IMR-90 (cell line): Measurements from ENCODE around the gene IL31RA. TPM values are rescaled to one million over a fixed set of nuclear protein-coding genes. Genes with fewer than 3 reads are reported as not detected.

Experiments used
- ATAC-seq: fragments of 200-7000 bp; cut with Tn5 transposase; 2 replicates; pipeline ENCODE4 v1.9.1; 2020; ENCODE audit warnings: low read depth, mild to moderate bottlenecking, moderate library complexity
- BruUV-seq: library from RNA; stranded (reverse); fragments of 400-500 nt; replicated peaks from 2 replicates; lab custom pipeline; 2021; lab: Mats Ljungman, UMichigan
- CTCF ChIA-PET: fragments of 300-600 bp; formaldehyde crosslinking; extraction: SDS; loops from one replicate; lab custom pipeline; 2021; ENCODE audit warnings: antibody characterized with exemption; lab: Yijun Ruan, JAX
- POLR2A ChIA-PET: fragments of 300-600 bp; sonication (Branson Sonifier 250); formaldehyde crosslinking; loops from one replicate; lab custom pipeline; 2022; ENCODE audit warnings: antibody characterized with exemption; ENCODE audit not compliant: unreplicated experiment; lab: Charles Lee
- DNase-seq: peaks from one replicate; pipeline ENCODE4 v3.0.0; 2013
- H2AFZ ChIP-seq: replicated peaks from 2 replicates; pipeline ENCODE3; 2013; ENCODE audit warnings: low read length, mild to moderate bottlenecking; ENCODE audit not compliant: poor library complexity
- H2AK5ac ChIP-seq: 2 replicates; pipeline ENCODE4 v1.6.1; 2013; ENCODE audit warnings: low read depth, low read length, inconsistent platforms
- H2AK9ac ChIP-seq: replicated peaks from 2 replicates; pipeline ENCODE3; 2013; ENCODE audit warnings: mild to moderate bottlenecking, low read depth, low read length, moderate library complexity; ENCODE audit not compliant: poor library complexity
- H2BK120ac ChIP-seq: 2 replicates; pipeline ENCODE4 v1.6.1; 2013; ENCODE audit warnings: low read depth, low read length, inconsistent platforms
- H2BK15ac ChIP-seq: 3 replicates; pipeline ENCODE4 v1.6.1; 2013; ENCODE audit warnings: low read depth, low read length, inconsistent platforms
- H2BK20ac ChIP-seq: 2 replicates; pipeline ENCODE4 v1.6.1; 2013; ENCODE audit warnings: low read depth, mild to moderate bottlenecking, inconsistent platforms, low read length, moderate library complexity
- H2BK5ac ChIP-seq: 2 replicates; pipeline ENCODE4 v1.6.1; 2013; ENCODE audit warnings: mild to moderate bottlenecking, low read depth, low read length, inconsistent platforms; ENCODE audit not compliant: poor library complexity, severe bottlenecking
- H3K14ac ChIP-seq: replicated peaks from 2 replicates; pipeline ENCODE4 v1.6.1; 2013; ENCODE audit warnings: low read depth, low read length, inconsistent platforms
- H3K18ac ChIP-seq: 2 replicates; pipeline ENCODE4 v1.6.1; 2013; ENCODE audit warnings: low read depth, low read length, control low read depth
- H3K23ac ChIP-seq: 2 replicates; pipeline ENCODE4 v1.6.1; 2013; ENCODE audit warnings: low read depth, low read length, inconsistent platforms
- H3K27ac ChIP-seq: 2 replicates; pipeline ENCODE4 v1.5.1; 2013; ENCODE audit warnings: mild to moderate bottlenecking, control low read depth, low read length; ENCODE audit not compliant: insufficient read depth
- H3K27me3 ChIP-seq: 2 replicates; pipeline ENCODE4 v1.6.1; 2013; ENCODE audit warnings: low read length; ENCODE audit not compliant: control insufficient read depth, insufficient read depth
- H3K36me3 ChIP-seq: 2 replicates; pipeline ENCODE4 v1.6.1; 2013; ENCODE audit warnings: low read length, mixed read lengths; ENCODE audit not compliant: control insufficient read depth, insufficient read depth
- H3K4ac ChIP-seq: 2 replicates; pipeline ENCODE4 v1.6.1; 2013; ENCODE audit warnings: low read depth, low read length, inconsistent platforms
- H3K4me1 ChIP-seq: 2 replicates; pipeline ENCODE4 v1.6.1; 2013; ENCODE audit warnings: low read length, mixed read lengths; ENCODE audit not compliant: control insufficient read depth, insufficient read depth
- H3K4me2 ChIP-seq: 2 replicates; pipeline ENCODE4 v1.6.1; 2013; ENCODE audit warnings: low read depth, mild to moderate bottlenecking, control low read depth, low read length, moderate library complexity
- H3K4me3 ChIP-seq: 2 replicates; pipeline ENCODE4 v1.5.1; 2013; ENCODE audit warnings: low read depth, mild to moderate bottlenecking, control low read depth, low read length, moderate library complexity; ENCODE audit not compliant: insufficient read depth
- H3K56ac ChIP-seq: 2 replicates; pipeline ENCODE4 v1.6.1; 2013; ENCODE audit warnings: low read length, inconsistent platforms; ENCODE audit not compliant: insufficient read depth; ENCODE audit errors: extremely low read depth
- H3K79me1 ChIP-seq, 2 experiments: 2 replicates each; pipeline ENCODE4 v1.6.1; 2013; ENCODE audit warnings: low read length in 2 of 2, inconsistent platforms in 1 of 2, low read depth in 1 of 2
- H3K9ac ChIP-seq: 2 replicates; pipeline ENCODE4 v1.6.1; 2013; ENCODE audit warnings: low read depth, low read length, control low read depth
- H3K9me1 ChIP-seq: 2 replicates; pipeline ENCODE4 v1.6.1; 2013; ENCODE audit warnings: low read length, inconsistent platforms; ENCODE audit not compliant: insufficient read depth
- H3K9me3 ChIP-seq: 2 replicates; pipeline ENCODE4 v1.6.1; 2013; ENCODE audit warnings: low read length; ENCODE audit not compliant: control insufficient read depth, insufficient read depth
- H4K20me1 ChIP-seq: 2 replicates; pipeline ENCODE4 v1.6.1; 2013; ENCODE audit warnings: low read length, inconsistent platforms; ENCODE audit not compliant: insufficient read depth
- H4K5ac ChIP-seq: 2 replicates; pipeline ENCODE4 v1.6.1; 2013; ENCODE audit warnings: mild to moderate bottlenecking, low read depth, low read length, control low read depth
- H4K8ac ChIP-seq, 2 experiments: 2 replicates each; pipeline ENCODE4 v1.6.1; 2013; ENCODE audit warnings: low read depth in 2 of 2, low read length in 2 of 2, control low read depth in 1 of 2, inconsistent platforms in 1 of 2
- H4K91ac ChIP-seq: 2 replicates; pipeline ENCODE4 v1.6.1; 2013; ENCODE audit warnings: low read depth, low read length, inconsistent platforms; ENCODE audit not compliant: insufficient read depth
- BHLHE40 ChIP-seq: fragments of 150-350 bp; IDR thresholded peaks from 2 replicates; pipeline ENCODE4 v1.6.1; 2016; ENCODE audit warnings: mild to moderate bottlenecking, low read depth, low read length
- CEBPB ChIP-seq: IDR thresholded peaks from 2 replicates; pipeline ENCODE4 v1.6.1; 2012; ENCODE audit warnings: low read depth, low read length, improper control_type of control experiment
- CHD1 ChIP-seq: IDR thresholded peaks from 2 replicates; pipeline ENCODE4 v1.6.1; 2012; ENCODE audit warnings: low read depth, low read length, improper control_type of control experiment
- CTCF ChIP-seq: conservative IDR thresholded peaks from 2 replicates; pipeline ENCODE4 v1.5.1; 2012; ENCODE audit warnings: mild to moderate bottlenecking, low read depth, low read length, improper control_type of control experiment
- ELK1 ChIP-seq: fragments of 150-350 bp; IDR thresholded peaks from 2 replicates; pipeline ENCODE4 v1.6.1; 2016; ENCODE audit warnings: low read depth, mild to moderate bottlenecking, low read length, moderate library complexity, borderline replicate concordance
- FOS ChIP-seq: fragments of 150-350 bp; IDR thresholded peaks from 2 replicates; pipeline ENCODE4 v1.6.1; 2016; ENCODE audit warnings: low read depth, low read length
- MAFK ChIP-seq: IDR thresholded peaks from 2 replicates; pipeline ENCODE4 v1.6.1; 2012; ENCODE audit warnings: low read depth, low read length, improper control_type of control experiment
- MAZ ChIP-seq: IDR thresholded peaks from 2 replicates; pipeline ENCODE4 v1.6.1; 2012; ENCODE audit warnings: low read depth, mild to moderate bottlenecking, low read length, improper control_type of control experiment, moderate library complexity, borderline replicate concordance
- MXI1 ChIP-seq: IDR thresholded peaks from 2 replicates; pipeline ENCODE4 v1.6.1; 2012; ENCODE audit warnings: low read depth, mild to moderate bottlenecking, low read length, moderate library complexity, borderline replicate concordance
- NFE2L2 ChIP-seq: fragments of 150-350 bp; IDR thresholded peaks from 2 replicates; pipeline ENCODE4 v1.6.1; 2016; ENCODE audit warnings: low read depth, mild to moderate bottlenecking, low read length
- POLR2A ChIP-seq: IDR thresholded peaks from 2 replicates; pipeline ENCODE4 v1.6.1; 2012; ENCODE audit warnings: mild to moderate bottlenecking, low read depth, low read length
- RAD21 ChIP-seq: IDR thresholded peaks from 2 replicates; pipeline ENCODE4 v1.6.1; 2012; ENCODE audit warnings: low read length, improper control_type of control experiment
- RCOR1 ChIP-seq: IDR thresholded peaks from 2 replicates; pipeline ENCODE4 v1.6.1; 2012; ENCODE audit warnings: mild to moderate bottlenecking, low read length, improper control_type of control experiment; ENCODE audit not compliant: insufficient replicate concordance
- RFX5 ChIP-seq: IDR thresholded peaks from 2 replicates; pipeline ENCODE4 v1.8.0; 2012; ENCODE audit warnings: low read depth, mild to moderate bottlenecking, low read length, moderate library complexity
- SMC3 ChIP-seq: fragments of 150-350 bp; IDR thresholded peaks from 2 replicates; pipeline ENCODE4 v1.6.1; 2016; ENCODE audit warnings: low read depth, mild to moderate bottlenecking, antibody characterized with exemption, low read length, moderate library complexity
- USF2 ChIP-seq: fragments of 150-350 bp; IDR thresholded peaks from 2 replicates; pipeline ENCODE4 v1.6.1; 2017; ENCODE audit warnings: mild to moderate bottlenecking, antibody characterized with exemption, low read length, low read depth
- WGBS, 2 experiments: methylation state at CpG; one replicate each; pipeline versions ENCODE4 v1.1.5 to v1.1.7; 2013; ENCODE audit warnings: missing lambda C conversion rate in 2 of 2; ENCODE audit not compliant: insufficient read length in 1 of 2; ENCODE audit errors: extremely low coverage in 2 of 2; 5-methylcytosine and 5-hydroxymethylcytosine counted together
- dilution Hi-C: fragments of 300-500 bp; cut with HindIII; formaldehyde crosslinking; loops from one replicate; pipeline ENCODE4 v1.14.3; 2018; ENCODE audit warnings: low sequenced_read_pairs; ENCODE audit not compliant: unreplicated experiment
- in situ Hi-C: fragments of 300-500 bp; cut with MboI; formaldehyde crosslinking; loops from 3 replicates; pipeline ENCODE4 v1.14.3; 2019; ENCODE audit warnings: low sequenced_read_pairs, inconsistent platforms, mixed read lengths
- intact Hi-C: fragments of 100-400 bp; cut with micrococcal nuclease; formaldehyde crosslinking; loops from 2 replicates; pipeline ENCODE4 v1.10.0; 2022
- polyA plus RNA-seq, 3 experiments: library from polyadenylated mRNA; depleted of rRNA; stranded (reverse); fragments of >200 nt; gene quantifications; 2 replicates each; pipeline ENCODE4 v1.2.3, GENCODE V29; 2012; ENCODE audit warnings: low replicate concordance in 1 of 3
- total RNA-seq: library from RNA; depleted of rRNA; stranded (reverse); fragments of >200 nt; gene quantifications from 2 replicates; pipeline ENCODE4 v1.2.3, GENCODE V29; 2012

IL31RA gene
- total and polyA plus RNA-seq, 2 of the 4 experiments (the other 2 are of a cell fraction) = 0.39 to 0.90 TPM

GRCh38 chr5:55868846-55869245 is 17.7 kb downstream of the IL31RA start:
- no peak overlapping the region for H3K14ac ChIP-seq
- no peak overlapping the region for H3K27ac ChIP-seq
- no peaks in the 10 kb centered on the region for H3K79me1 ChIP-seq
- H2BK20ac ChIP-seq = no peak overlapping the region; the same call in 1 of the 2 replicates
- no peaks in the 10 kb centered on the region for H3K36me3 ChIP-seq
- no peak overlapping the region for H2BK5ac ChIP-seq
- H2AK9ac ChIP-seq = peak overlapping the region; percentile 71
- H3K9me3 ChIP-seq = no peaks in the 10 kb centered on the region
- H3K18ac ChIP-seq = no peak overlapping the region
- in situ Hi-C loops = no loop called here
- dilution Hi-C loops = no loop called here
- no peak overlapping the region for H2BK120ac ChIP-seq
- TF ChIP-seq FOS = peak; percentile 93
- TF ChIP-seq NFE2L2 = no peak
- no peak for TF ChIP-seq MAFK
- TF ChIP-seq MAZ = peak; percentile 51
- TF ChIP-seq SMC3 = 0 out of 2 replicates have a peak, but pooled peaks have one; percentile 12
- TF ChIP-seq USF2 = no peak; the same call in 1 of the 2 replicates
- TF ChIP-seq ELK1 = no peak
- TF ChIP-seq RCOR1 = no peak
- no peak for TF ChIP-seq MXI1
- no peak for TF ChIP-seq RFX5
- TF ChIP-seq CTCF = no peak
- TF ChIP-seq POLR2A = no peak
- peak; percentile 12; the same call in 1 of the 2 replicates for TF ChIP-seq RAD21
- TF ChIP-seq CEBPB = peak; percentile 88
- TF ChIP-seq CHD1 = no peak
- peak; percentile 28; the same call in 1 of the 2 replicates for TF ChIP-seq BHLHE40
- ATAC-seq (peak; percentile 100), DNase-seq (peak; percentile 99)
- H3K9me1 ChIP-seq = peaks cover 12% of the 10 kb centered on the region
- WGBS, 2 experiments = no CpG with 5 or more reads among the region's 1 CpG
- no peak overlapping the region; the same call in 1 of the 2 replicates for H3K56ac ChIP-seq
- POLR2A ChIA-PET = no interaction called here
- BruUV-seq = no TSS peak
- no peaks in the 10 kb centered on the region for H3K27me3 ChIP-seq
- H3K4me3 ChIP-seq = no peak overlapping the region
- no peaks in the 10 kb centered on the region; the same call in 1 of the 2 replicates for H4K20me1 ChIP-seq
- no peak overlapping the region for H2AK5ac ChIP-seq
- no peak overlapping the region for H3K23ac ChIP-seq
- H3K9ac ChIP-seq = no peak overlapping the region
- no peak overlapping the region; the same call in 1 of the 2 replicates for H3K4me2 ChIP-seq
- no peaks in the 10 kb centered on the region; the same call in 1 of the 2 replicates for H3K4me1 ChIP-seq
- no peak overlapping the region for H2BK15ac ChIP-seq
- H2AFZ ChIP-seq = peak overlapping the region; percentile 47
- no peak overlapping the region for H4K8ac ChIP-seq
- H4K91ac ChIP-seq = no peak overlapping the region
- intact Hi-C loops = no loop called here
- CTCF ChIA-PET = interaction anchor here (0.9 to 1.8 kb wide), 2 partner anchors 11 to 16 kb away, joined by 4 to 7 read pairs; no protein-coding TSS in a partner anchor
- no peak overlapping the region for H3K4ac ChIP-seq
- H4K5ac ChIP-seq = no peak overlapping the region
